Muscle of arm (tissue), 12 donors: ENCODE data around the gene P2RX7. TPM values are rescaled to one million over a fixed set of nuclear protein-coding genes. Genes with fewer than 3 reads are reported as not detected.

ENCODE experiments used
- DNase-seq: peaks from one replicate; pipeline ENCODE4 v3.0.0-alpha.2; 2013
- polyA plus RNA-seq, 12 donors: library from polyadenylated mRNA; unstranded; fragments of 120-200 nt; gene quantifications; one replicate each; pipeline ENCODE4 v1.2.1, GENCODE V29; 2013; ENCODE audit not compliant: insufficient read length in 12 of 12

Gene P2RX7
- polyA plus RNA-seq, 12 donors, result 1.0 to 6.3 (median 1.6) TPM; not detected in 2

DNA sequence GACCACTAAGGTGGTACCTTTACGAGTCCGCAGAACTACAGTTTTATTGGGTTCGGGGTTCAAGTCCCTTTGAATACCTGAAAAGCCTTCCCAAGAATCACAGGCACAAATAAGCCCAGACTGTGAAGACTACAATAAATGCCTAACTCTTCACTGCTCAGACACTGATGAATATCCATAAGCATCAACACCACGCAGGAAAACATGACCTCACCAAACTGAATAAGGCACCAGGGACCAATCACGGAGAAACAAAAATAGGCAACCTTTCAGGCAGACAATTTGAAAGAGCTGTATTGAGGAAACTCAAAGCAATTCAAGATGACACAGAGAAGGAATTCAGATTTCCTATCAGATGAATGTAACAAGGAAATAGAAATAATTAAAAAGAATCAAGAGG lies 24.2 kb upstream of the P2RX7 start:
- no peak for DNase-seq

- peak; percentile 76 for DNase-seq
Measured at GRCh38 chr12:121110211-121110940, 22.3 kb upstream of the P2RX7 start.

DNA sequence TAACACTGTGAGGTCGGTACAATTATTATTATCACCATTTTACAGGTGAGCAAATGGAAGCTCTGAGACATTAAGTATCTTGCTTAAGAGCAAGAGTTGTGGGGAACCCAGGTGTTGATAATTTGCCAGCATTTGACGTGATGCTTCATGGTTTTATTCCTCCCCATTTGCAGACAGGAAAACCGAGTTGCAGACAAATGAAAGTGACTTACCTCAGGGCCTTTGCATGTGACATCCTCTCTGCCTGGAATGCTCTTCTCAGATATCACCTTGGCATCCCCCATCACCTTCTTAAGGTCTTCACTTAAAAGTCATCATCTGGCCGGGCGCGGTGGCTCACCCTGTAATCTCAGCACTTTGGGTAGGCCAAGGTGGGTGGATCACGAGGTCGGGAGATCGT lies 21.0 kb upstream of the P2RX7 start:
- no peak for DNase-seq

DNA sequence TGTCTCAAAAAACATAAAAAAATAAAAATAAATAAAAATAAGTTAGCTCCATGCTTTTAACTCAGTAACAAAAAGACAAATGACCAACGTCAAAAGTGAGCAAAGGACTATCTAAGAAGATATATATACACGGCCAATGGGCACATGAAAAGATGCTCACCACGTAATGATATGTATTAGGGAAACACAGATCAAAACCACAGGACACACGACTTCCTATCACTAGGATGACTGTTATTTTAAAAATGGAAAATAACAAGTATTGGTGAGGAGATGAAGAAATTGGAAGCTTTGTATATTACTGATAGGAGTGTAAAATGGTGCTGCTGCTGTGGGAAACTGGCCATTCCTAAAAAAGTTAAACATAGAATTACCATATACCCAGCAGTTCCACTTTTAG lies 20.2 kb upstream of the P2RX7 start:
- no peak for DNase-seq

DNA sequence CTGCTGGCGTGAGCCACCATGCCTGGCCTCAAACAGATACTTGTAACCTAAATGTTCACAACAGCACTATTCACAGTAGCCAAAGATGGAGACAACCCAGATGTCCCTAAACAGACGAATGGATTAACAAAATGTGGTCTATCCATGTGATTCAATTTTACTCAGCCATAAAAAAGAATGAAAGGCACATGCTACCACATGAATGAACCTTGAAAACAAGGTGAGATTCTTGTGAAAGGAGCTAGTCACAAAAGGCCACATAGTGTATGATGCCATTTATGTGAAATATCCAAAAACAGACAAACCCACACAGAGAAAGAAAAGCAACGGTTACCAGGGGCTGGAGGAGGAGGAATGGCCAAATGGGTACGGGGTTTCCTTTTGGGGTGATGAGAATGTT lies 19.6 kb upstream of the P2RX7 start:
- no peak for DNase-seq

- DNase-seq, result no peak
Measured at GRCh38 chr12:121114019-121114639, 18.5 kb upstream of the P2RX7 start.

DNA sequence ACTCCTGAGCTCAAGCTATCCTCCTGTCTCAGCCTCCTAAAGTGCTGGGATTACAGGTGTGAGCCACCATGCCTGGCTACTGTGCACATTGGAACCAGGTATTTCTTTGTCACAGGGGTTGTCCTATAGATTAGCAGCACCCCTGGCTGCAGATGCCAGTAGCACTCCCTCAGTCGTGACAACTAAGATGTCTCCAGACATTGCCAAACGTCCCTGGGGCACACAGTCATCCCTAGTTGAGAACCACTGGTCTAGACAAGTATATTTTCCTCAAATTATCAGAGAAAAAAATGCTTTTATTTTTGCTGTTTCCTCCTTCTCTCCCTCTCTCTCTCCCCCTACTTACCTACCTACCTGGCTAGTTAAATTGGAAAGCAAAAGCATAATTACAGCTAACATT lies 17.9 kb upstream of the P2RX7 start:
- DNase-seq, result no peak

DNA sequence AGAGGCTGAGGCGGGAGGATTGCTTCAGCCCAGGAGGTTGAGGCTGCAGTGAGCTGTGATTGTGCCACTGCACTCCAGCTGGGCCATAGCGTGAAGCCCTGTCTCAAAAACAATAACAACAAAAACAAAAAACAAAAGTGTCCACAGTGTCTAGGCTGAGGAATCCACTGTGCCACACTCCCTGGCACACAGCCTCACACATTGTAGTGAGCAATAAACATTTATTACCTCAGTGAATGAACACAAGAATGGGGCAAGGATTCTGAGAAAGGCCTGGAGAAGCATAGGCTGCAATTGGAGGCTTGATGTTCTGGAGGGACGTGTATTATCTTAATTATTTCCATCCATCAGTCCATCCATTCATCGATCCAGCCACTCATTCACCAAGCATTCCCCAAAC lies 17.1 kb upstream of the P2RX7 start:
- DNase-seq, result no peak

GRCh38 chr12:121116318-121117225 lies 16.1 kb upstream of the P2RX7 start:
- DNase-seq, result no peak

- no peak for DNase-seq
Measured at GRCh38 chr12:121117226-121117777, 15.4 kb upstream of the P2RX7 start.

GRCh38 chr12:121120323-121120722 lies 12.4 kb upstream of the P2RX7 start:
- DNase-seq, result no peak

GRCh38 chr12:121120989-121121755 lies 11.5 kb upstream of the P2RX7 start:
- no peak for DNase-seq

DNA sequence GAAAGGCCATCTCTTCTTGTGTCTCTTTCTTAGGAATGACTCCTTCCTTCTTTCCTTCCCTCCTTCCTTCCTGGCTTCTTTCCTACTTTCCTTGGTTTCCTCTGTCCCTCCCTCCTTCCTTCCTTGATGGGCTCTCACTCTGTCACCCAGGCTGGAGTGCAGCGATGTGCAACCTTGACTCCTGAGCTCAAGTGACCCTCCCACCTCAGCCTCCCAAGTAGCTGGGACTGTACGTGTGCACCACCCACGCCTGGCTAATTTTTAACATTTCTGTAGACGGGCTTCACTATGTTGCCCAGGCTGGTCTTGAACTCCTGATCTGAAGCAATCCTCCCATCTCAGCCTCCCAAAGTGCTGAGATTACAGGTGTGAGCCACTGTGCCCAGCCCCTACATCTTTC lies 10.9 kb upstream of the P2RX7 start:
- DNase-seq, result no peak

DNA sequence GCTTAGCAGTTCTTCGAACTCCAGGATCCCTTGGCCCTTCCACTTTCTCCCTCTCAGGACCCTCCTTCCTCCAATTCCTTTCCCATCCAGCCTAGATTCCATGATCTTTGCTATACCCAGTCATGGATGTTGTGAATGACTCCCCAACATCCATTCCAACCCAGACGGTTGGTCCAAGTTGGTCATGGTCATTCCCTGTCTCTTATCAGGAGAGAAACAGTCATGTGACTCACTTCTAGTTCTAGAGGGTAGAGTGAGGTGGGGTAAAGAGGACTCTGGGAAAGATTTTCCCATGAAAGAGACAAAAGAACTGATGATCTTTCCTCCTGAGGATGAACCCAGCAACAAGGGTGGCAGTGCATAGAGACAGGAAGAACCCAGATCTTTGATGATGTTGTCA lies 9.2 kb upstream of the P2RX7 start:
- no peak for DNase-seq

DNA sequence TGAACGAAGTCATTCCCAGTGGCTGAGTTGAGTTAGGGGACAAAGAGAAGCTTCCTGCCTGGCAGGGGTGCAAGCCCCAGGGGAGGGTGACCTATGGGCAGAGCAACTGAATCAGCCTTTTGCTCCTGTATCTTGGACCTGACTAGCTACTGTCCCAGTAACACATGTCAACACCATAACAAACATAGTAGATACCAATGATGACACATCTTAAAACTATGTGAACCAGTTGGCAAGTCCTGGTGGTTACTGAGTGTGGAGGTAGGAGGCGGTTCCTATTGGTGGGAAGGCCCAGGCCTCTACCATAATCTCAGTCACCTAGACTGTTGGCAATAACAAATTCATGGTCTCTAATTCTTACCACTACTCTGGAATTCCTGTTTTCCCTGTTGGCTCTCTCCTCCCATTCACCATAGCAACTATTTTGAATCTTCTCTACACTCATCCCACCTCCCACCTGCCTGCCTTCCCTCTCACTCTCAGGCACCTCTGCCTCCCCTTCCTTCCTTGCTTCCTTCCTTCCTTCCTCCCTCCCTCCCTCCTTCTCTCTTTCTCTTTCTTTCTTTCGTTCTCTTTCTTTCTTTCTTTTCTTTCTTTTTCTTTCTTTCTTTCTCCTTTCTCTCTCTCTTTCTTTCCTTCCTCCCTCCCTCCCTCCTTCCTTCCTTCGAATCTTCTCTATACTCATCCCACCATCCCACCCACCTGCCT lies 8.1 kb upstream of the P2RX7 start:
- no peak for DNase-seq

DNA sequence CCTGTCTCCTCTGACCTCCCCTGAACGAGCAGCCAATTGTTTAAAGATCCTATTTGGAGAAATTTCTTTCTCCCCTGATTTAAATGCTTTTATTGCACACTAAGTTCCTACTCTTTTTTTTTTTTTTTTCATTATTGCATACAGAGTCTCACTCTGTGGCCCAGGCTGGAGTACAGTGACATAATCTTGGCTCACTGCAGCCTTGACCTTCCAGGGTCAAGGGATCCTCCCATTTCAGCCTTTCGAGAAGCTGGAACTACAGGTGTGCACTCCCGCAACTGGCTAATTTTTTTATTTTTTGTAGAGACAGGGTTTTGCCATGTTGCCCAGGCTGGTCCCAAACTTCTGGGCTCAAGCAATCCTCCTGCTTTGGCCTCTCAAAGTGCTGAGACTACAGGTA lies 5.2 kb upstream of the P2RX7 start:
- DNase-seq, result no peak

- peak; percentile 48 for DNase-seq
Measured at GRCh38 chr12:121128908-121129810, 3.5 kb upstream of the P2RX7 start.

DNA sequence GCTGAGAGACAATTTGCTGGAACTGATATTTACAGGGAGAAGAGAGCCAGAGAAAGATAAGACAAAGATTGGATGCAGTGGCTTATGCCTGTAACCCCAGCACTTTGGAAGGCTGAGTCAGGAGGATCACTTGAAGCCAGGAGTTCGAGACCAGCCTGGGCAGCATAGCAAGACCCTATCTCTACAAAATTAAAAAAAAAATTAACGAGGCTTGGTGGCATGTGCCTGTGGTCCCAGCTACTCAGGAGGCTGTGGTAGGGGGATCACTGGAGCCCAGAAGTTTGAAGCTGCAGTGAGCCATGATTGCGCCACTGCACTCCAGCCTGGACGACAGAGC lies 2.9 kb upstream of the P2RX7 start:
- DNase-seq, result no peak

GRCh38 chr12:121130866-121131373 lies 1.8 kb upstream of the P2RX7 start:
- no peak for DNase-seq

- DNase-seq, result no peak
Measured at GRCh38 chr12:121131941-121132341, 735 bp upstream of the P2RX7 start.
